NCI-H128 (cell line): Measurements from ENCODE around the gene FILIP1L.

Source experiments
- DNase-seq: peaks from one replicate; lab custom pipeline; 2025; ENCODE audit not compliant: unreplicated experiment; lab: John Stamatoyannopoulos, UW

The FILIP1L gene

DNA sequence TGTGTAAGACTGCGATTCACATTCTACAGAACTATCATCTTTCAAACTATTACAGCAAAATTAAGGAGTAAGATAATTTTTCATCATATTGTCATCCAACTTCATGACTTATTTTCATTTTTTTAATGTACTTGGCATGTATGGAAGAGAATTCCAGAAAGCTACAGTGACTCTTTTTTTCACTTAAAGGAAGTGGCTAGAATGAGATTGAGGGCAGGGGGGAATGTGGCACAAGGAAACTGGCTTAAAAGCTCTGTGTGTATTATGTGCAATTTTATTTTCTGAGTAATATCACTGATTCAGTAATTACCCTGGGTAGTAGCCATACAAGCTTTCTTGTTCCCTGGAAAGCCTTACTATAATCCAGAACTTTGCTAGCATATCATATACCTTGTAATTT is 94.6 kb downstream of the FILIP1L start:
- no peak for DNase-seq

DNA sequence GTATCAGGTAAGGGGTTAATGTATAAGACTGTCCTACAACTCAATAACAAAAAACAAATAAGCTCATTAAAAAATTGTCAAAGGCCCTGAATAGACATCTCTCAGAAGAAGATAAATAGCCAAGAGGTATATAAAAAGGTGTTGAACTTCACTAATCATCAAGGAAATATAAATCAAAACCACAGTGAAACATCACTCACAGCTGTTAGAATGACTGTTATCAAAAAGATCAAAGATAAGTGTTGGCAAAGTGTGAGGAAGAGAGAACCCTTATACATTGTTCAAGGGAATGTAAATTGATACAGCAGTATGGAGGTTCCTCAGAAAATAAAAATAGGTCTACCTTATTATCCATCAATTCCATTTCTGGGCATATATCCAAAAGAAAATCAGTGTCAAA is 95.5 kb downstream of the FILIP1L start:
- DNase-seq = no peak

DNA sequence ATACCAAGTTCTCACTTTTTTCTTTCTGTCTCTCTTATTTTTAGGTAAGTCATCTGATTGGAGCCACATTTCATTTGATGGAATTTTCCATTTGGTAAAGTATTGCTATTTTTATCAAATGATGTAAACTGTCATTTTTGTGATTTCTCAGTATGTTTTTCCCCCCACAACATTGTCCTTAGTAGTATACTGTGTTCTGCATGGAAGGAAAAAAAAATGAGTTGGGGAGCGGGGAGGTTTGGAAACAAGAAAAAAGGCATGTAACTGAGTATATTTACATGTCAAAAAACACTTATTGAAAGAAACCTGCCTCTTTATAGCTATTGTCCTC is 104.2 kb downstream of the FILIP1L start:
- DNase-seq = no peak

DNA sequence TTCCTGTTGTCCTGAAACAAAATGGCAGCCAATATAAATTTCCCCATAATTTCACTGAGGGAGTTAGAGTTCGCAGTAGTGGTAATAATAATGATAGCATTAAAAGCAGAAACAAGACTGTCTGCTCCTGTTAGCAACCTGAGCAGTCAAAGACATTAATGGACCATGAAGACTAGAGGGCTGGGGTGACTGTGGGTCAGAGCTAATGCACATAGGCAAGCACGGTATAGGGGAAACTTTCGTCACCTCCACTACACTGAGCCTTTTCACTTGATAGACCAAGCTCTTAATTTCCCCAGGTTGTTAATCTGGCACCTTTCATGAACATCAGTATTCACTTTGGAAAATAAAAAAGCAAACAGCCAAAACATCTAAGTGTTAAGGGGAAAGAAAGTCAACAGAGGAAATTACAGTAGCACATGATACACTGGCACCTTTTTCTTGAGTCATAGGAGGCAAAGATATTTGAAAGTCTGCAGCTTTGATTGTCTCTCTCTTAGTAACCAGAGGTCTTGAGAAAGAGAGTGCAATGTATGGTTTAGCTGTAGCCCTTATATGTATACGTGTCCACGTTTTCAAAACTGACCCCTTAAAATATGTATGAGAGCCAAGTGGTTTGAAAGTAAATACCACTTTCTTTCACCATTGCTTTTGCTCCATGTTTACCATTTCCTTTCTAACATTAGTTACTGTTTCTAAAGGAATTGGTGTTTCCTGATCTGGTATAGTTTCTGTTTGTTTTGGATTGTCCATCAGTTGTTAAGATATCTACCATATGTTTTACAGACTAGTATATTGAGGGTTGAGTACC is 104.8 kb downstream of the FILIP1L start:
- DNase-seq = no peak

DNA sequence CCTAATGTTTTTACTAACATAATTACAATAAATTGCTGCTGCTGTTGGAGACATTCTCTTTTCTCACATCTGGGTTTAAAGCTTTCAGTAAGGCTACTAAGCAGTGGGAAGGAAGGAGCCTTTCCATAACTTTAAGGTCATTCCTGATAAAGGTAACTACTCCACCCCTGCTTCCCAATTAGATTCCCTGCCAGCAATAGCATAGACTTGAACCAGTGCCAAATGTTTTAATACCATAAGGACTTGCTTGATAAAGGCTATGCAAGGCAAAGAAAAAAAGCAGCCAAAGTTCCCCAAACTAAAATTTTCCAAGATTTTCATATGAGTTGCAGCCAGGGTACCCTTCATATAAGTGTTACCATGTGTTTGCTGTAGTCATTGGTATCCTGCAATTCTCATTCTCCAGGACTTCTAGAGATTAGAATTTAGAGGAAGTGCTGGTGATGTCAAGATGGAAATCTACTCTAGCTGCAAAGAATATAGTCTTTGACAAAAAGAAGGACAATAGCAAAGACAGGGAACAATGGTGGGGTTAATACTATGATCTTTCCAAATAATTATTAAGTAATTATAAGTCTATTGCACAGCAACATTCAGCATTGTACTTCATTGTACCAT is 106.1 kb downstream of the FILIP1L start:
- no peak for DNase-seq

DNA sequence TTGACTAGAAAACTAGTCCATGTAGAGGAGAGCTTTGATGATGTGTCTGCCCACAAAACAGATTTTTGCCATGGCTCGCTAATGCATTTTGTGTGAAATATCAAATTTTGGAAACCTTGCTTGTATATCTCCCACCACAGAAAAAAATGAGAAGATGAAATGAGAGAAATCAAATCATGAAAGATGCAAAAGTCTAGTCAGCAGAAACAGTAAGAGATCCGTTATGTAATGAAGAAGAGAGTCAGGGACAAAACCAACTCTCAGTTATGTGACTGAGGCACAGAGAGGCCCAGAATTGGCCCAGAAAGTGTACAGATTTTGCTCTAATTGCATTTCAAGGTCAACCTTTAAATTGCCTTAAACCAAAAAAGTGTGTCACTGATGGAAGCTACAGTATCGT is 107.0 kb downstream of the FILIP1L start:
- DNase-seq = no peak

DNA sequence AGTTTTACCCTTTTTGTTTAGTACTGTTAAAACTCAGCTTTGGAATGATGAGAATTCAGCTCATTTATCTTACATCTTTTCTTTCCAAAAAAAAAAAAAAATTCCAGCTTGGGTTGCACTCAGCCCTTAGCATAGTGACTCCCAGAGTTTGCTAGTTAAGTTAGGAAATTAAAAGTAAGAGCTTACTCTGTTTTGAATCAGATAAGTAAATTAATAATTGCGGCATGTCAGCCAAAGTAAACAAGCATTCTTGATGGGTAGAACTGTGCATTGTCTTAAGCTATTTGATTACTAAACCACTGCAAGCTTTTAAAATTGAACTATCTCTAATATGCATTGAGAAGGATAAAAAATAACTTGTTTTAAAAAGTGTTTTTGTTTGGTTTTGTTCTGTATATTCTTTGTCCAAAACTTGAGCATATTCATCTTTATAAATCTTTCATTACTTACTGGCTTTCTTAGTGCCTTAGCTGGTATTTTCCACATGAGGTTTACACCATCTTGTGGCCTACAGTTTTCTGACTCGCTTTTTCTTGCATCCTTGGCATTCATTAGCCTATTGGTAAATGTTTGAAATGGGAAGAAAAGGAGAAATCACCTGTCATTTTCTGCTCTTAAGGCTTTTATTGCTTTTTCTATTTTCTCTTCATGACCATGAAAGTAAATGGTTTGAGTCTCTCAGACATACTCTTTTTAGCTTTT is 107.6 kb downstream of the FILIP1L start:
- DNase-seq = no peak

DNA sequence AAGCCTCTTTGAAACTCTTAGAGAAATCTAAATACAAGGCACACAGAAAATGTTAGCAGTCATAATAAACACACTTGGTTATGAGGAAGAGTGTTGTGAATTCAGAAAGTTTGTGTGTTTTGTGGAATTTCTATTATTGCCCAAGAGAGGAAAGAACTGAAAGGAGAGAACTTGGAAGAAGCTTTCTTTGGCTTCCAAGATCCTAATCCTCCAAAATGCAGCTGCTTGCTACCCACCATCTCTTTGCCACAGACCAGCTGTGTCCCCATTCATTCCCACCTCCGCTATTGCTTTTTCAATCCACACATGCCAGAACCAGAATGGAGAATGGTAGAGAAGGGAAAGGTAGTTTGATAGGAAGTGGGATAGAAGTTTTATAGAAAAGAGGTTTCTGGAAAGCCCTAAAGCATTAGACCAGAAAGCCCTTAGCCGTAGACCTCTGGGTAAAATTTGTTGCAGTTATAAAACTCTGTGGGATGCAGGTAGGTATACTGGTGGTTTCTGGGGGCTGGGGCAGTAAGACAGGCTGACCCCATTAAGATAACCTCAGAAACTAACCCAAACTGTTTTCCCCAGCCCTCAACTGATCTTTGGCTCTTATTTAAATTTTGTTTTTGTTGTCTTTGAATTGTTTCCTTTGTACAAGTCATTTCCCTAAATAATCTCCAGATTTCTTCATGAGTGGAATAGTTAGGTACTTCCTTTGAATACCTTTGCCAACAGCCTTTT is 108.5 kb downstream of the FILIP1L start:
- DNase-seq = no peak

DNA sequence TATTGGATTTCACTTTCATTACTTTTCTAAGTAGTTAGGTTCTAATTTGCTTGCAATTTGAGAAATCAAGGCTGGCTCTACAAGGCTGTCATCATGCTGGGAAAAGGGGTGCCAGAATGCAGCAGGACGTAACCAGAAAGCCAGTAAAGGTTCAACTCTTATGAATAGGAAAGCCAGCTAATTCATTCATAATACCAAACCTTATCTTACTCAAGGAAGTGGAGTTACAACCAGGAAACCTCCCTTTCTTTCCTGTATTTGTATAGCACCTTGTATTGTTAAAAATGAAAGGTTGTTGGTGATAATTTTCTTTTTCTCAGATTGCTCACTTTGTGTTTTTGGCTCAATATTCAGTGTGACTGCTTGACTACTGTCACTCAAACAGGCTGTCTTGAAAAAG is 109.4 kb downstream of the FILIP1L start:
- no peak for DNase-seq

DNA sequence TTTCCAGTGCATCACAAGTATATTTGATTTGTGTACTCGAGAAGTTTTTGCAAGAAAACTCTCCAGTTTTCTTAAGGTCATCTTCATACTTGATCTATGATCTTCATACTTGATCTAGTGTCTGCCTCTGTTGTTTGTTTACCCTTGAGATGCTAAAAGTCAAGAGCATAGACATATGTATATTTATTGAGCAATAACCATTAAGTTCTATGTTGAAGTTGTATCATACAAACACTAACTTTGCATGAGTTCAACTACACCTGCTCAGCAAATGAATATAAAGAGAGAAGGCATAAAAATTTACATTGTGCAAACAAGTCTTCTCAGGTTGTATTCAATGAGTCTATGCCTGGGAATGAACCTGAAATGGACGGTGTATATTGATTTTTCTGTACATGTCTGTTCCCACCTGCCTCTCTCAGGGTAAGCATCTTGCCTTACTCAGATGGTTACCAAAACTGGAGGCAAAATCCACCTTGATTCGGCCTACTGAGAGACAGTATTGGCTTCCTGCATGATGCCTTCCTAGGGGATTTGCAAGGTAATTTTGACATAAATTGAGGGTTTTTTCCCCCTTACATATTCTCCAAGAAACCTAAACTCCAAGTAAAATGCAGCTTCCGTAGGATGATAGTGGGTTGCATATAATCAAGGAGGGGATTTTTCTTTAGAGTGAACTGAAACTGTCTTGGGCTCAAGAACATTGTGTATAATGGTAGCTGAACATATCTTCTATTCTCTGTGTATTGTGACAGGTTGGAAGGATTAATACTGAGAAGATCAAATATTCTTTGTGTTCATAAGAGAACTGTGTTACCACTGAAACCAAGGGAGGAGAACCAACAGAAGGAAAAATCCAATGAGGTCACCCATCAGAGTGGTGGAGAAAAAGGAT is 110.4 kb downstream of the FILIP1L start:
- DNase-seq = no peak

DNA sequence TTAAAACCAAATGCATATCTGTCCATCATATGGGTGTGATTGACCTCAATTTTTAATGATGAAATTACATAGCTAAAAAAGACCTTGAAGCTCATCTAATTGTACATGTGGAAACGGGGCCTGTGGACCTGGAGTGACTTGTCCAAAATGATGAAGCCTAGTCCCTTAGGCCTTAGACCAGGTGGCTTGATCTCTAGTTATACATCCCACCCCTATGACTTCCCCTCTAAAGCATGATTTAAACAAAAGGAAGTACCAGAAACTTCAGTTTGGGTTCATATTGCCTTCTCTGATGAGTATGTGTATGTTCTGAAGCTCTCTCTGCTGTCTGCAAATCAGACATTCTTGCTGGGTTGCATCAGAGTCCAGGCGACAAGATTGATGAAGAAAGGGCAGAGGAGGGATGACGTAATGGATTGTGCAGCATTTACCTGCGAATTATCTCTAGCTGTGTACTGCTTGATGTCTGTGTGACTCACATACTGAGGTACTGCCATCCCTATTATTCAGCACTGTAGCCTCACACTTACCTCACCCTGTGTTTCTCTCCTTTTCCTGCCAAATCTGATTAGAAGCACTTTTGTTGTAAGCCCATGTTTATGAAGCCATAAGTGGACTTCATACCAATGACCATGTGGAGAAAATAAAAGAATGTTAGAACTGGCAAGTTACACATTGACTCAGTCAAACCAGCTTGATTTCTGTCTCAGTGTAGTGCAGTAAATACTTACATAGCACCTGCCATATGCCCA is 111.5 kb downstream of the FILIP1L start:
- no peak for DNase-seq

DNA sequence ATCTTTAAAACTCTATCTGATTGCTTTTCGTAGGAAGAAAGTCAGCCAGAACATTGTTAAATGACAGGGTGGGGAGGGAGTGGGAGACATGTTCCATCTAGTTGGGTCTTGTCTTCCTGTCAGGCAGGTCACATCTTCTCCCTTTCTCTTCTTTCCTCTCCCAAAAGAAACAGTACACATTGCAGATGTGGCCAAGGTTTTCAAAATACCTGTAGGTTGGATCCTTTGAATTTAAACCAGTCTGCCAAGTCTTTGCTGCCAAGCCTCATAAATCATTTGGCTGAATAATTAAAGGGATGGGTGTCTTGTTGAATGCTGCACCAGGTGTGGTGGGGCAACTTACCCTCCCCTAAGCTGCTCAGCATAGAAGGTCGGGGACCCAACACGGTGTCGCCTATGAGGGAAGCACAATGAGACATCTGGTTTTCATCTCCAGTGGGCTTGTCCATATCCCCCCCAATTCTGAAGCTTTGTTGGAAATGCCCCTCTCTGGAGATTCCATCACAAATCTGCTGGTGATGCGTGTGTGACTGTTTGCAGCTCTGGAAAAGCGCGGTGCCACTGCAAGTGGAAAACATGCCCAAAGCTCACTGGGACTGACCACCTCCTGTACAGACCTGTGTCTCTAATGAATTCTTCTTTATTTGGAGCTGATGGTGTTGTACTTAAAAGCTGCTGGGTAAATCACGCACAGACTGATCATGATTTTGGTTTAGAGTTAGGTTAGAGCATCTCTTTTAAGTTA is 112.6 kb downstream of the FILIP1L start:
- DNase-seq = no peak

DNA sequence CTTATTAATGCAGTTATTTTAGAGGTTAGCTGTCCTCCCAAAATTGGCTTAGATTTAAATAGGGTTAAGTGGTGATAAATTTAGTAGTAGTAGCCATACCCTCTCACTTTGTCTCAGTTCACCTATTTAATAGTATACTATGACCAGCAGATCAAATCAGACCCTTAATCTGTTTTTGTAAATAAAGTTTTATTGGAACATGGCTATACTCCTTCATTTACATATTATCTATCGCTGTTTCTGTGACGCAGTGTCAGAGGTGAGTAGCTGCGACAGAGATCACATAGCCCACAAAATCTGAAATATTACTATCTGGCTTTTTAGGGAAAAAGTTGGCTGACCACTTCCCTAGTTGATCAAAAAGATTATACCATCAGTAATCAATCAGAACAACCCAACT is 113.2 kb downstream of the FILIP1L start:
- DNase-seq = no peak

DNA sequence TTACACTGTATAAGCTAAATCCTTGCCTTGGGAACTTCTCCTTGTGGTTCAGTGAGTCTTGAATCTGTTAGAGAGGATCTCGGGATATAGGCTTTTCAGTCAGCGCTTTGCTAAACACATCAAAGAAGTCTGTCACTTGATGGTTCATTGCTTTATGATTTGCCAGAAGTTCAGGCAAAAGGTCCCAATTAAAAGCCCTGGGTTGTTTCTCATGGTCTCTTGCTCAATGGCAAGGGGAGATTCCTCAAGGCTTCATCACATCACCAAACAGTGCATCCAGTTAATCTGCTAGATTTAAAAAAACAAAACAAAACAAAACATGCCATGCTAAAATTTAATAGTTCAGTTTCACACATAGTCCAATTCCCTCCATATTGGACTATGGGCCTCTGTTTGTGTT is 114.8 kb downstream of the FILIP1L start:
- DNase-seq = no peak

DNA sequence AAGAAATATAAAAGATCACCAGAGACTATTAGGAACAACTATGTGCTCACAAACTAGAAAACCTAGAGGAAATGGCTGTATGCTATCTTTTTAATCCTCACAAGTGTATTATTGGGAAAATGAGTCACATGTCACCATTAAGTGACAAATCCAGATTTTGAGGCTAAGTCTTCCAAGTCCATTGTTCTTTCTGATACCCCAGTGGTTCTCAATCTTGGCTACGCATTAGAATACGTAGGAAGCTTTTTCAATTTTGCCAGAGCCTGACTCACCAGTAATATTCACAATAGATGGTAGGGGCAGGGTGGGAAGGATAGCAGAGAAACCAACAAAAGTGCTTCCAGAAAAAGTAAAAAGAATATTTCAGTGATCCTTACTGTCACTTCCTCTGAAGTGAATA is 117.0 kb downstream of the FILIP1L start:
- DNase-seq = no peak

DNA sequence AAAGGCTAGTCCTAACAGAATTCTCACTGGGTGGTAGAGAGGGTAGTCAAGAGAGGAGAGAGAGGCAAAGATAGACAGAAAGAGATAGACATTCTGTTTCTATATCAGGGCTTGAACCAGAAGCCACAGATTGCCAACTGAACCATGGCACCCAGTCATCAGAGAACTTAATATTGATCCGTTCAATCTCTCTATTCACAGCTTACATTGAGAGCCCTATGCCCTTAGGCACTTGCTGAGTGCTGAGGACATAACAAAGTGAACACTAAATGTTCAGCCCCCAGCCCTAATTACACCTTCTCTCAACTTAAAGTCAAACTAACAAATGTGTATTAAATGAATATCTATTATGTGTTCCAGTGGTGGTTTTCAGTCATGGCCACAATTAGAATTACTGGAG is 124.1 kb downstream of the FILIP1L start:
- DNase-seq = no peak

DNA sequence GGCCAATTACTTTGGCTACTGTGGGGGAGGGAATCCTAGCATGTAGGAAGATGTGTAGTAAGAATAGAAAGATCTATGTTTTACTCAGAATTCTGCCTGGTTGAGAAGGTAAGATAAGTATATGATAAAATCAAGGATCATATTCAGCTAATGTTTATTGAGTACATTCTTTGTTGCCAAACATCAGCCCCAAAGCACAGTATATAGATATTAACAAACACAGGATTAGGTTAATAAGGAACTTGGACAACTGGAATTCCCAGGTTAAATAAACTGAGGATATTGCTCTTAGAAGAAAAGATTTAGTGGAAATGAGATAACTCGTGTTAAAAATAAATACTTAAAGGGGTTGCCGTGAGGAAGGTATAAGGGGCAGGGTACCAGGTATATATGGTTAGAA is 129.6 kb downstream of the FILIP1L start:
- no peak for DNase-seq

DNA sequence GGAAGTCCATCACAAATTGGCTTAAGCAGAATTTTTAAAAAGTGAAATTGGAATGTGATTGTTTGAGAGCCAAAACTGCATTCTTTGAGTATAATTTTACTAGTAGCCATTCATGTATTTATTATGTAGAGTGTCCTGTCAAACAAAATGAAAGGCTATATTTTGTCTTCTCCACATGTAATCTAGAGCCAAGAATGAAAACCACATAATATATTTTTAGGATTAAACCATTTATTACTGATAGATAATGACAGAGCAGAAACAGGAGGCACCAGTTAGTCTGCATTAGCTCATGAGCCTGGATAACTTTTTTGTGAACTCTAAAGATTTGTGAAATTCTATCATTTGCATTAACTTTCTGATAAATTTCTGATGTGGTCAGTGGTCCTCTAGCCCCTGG is 130.2 kb downstream of the FILIP1L start:
- DNase-seq = no peak

DNA sequence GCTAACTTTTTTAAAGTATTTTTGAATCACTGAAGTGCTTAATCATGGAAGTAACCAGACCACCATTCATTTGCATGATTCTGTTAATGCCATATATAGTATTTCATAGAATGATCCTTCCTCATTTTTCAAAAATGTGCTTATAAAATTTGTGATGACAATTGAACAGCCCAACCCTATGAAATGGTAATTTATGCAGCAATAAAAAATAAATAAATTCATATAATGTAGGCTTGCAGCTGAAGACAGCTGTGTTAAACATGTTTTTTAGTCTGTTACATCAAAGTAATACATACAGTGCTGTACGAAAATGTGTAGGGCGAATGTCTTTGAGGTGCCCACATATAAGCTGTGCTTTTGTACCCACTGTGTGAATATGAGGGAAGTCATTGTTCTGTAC is 131.7 kb downstream of the FILIP1L start:
- no peak for DNase-seq
